Natural killer cell treated with Interleukin-12 subunit alpha and Interleukin-12 subunit beta and Interleukin-15 and Interleukin-18, amount 100 ng/mL, for 72 hours (primary cell): Measurements from ENCODE around the gene AGRN. TPM values are rescaled to one million over a fixed set of nuclear protein-coding genes. Genes with fewer than 3 reads are reported as not detected.
"Not testable (repeated sequence)": the region's sequence is repeated elsewhere in the genome, so short reads cannot be mapped to it uniquely, and the experiment has no call there.

Experiments
- ATAC-seq, 2 donors: fragments of 150-1000 bp; cut with Tn5 transposase in 1 of 2; sonication (Bioruptor Pico), chemical (Tn5 transposase) in 1 of 2; 2 replicates each; pipeline ENCODE4 v1.10.0; 2021
- DNase-seq: peaks from one replicate; pipeline ENCODE4 v3.0.0; 2022; ENCODE audit warnings: low spot score
- H3K27ac Mint-ChIP-seq, 2 donors: 1 replicate in 1 of 2; 2 replicates in 1 of 2; pipeline ENCODE4 v1.8.0; 2022; ENCODE audit warnings: mixed read lengths in 2 of 2, mild to moderate bottlenecking in 1 of 2, moderate library complexity in 1 of 2
- H3K27me3 Mint-ChIP-seq, 2 donors: 1 replicate in 1 of 2; 2 replicates in 1 of 2; pipeline ENCODE4 v1.8.0; 2022; ENCODE audit warnings: mixed read lengths in 2 of 2
- H3K36me3 Mint-ChIP-seq: one replicate; pipeline ENCODE4 v1.8.0; 2022; ENCODE audit warnings: mixed read lengths
- H3K4me1 Mint-ChIP-seq, 2 donors: 1 replicate in 1 of 2; 2 replicates in 1 of 2; pipeline ENCODE4 v1.8.0; 2022; ENCODE audit warnings: low read depth in 2 of 2, mixed read lengths in 2 of 2, mild to moderate bottlenecking in 1 of 2
- H3K4me3 Mint-ChIP-seq: one replicate; pipeline ENCODE4 v1.8.0; 2022; ENCODE audit warnings: mixed read lengths
- H3K9me3 Mint-ChIP-seq: 2 replicates; pipeline ENCODE4 v1.8.0; 2022; ENCODE audit warnings: mixed read lengths
- total RNA-seq, 2 donors: library from RNA; stranded (reverse); gene quantifications; one replicate each; pipeline ENCODE4 v1.2.3, GENCODE V29; 2022

AGRN gene
- total RNA-seq, 2 donors from 2014 or later = 9.3 to 9.4 TPM

DNA sequence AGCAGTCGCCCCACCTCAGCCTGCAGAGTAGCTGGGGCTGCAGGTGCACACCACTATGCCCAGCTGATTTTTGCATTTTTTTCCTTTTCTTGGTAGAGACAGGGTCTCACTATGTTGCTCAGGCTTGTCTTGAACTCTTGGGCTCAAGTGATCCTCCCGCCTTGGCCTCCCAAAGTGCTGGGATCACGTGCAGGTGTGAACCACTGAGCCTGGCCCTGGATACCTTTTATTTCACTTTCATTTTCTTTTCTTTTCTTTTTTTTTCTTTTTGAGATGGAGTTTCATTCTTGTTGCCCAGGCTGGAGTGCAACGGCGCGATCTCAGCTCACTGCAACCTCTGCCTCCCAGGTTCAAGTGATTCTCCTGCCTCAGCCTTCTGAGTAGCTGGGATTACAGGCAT lies 28.6 kb upstream of the AGRN start:
- ATAC-seq, DNase-seq, H3K36me3 Mint-ChIP-seq, H3K9me3 Mint-ChIP-seq, H3K4me3 Mint-ChIP-seq: not testable (repeated sequence)
- Mint-ChIP-seq H3K27ac (peak overlapping the region in 1 of 2 donors; percentile 22), H3K27me3 (peaks cover 23 to 48% of the 10 kb centered on the region in 2 donors), H3K4me1 (peaks cover 11 to 14% of the 10 kb centered on the region in 2 donors)

DNA sequence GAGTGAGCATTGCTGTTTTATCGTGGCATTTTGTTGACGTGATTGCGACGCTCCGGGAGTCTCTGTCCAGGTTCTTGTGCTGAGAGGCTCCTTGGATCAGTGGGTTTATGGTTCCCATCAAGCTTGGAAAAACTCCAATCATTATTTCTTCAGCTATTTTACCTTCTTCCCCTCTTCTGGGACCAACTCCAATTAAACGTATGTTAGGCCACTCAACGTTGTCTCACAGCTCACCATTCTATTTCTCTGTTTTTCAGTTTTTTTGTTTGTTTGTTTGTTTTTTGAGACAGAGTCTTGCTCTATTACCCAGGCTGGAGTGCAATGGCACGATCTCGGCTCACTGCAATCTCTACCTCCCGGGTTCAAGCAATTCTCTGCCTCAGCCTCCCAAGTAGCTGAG lies 28.0 kb upstream of the AGRN start:
- peaks cover 23 to 45% of the 10 kb centered on the region in 2 donors for H3K27me3 Mint-ChIP-seq
- ATAC-seq (no peak), DNase-seq (no peak)
- H3K27ac Mint-ChIP-seq = no peak overlapping the region
- peaks cover 5% of the 10 kb centered on the region for H3K36me3 Mint-ChIP-seq
- peaks cover 3% of the 10 kb centered on the region for H3K9me3 Mint-ChIP-seq
- peaks cover 11 to 14% of the 10 kb centered on the region in 2 donors for H3K4me1 Mint-ChIP-seq
- H3K4me3 Mint-ChIP-seq = no peak overlapping the region

DNA sequence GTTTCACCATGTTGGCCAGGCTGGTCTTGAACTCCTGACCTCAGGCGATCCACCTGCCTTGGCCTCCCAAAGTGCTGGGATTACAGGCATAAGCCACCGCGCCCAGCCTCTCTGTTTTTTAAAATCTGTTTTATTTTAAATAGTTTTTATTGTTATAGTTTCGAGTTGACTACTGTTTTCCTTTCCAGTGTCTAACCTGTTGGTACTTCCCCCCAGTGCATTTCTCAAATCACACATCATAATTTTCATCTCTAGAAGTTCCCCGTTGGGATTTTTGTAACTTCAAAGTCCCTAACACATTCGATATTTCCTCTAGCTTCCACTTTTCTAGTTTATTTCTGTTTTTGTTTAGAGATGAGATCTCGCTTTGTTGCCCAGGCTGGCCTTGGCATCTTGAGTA lies 27.6 kb upstream of the AGRN start:
- H3K4me3 Mint-ChIP-seq = peak overlapping the region; percentile 33
- peak in 1 of 2 donors; percentile 43 for ATAC-seq

DNA sequence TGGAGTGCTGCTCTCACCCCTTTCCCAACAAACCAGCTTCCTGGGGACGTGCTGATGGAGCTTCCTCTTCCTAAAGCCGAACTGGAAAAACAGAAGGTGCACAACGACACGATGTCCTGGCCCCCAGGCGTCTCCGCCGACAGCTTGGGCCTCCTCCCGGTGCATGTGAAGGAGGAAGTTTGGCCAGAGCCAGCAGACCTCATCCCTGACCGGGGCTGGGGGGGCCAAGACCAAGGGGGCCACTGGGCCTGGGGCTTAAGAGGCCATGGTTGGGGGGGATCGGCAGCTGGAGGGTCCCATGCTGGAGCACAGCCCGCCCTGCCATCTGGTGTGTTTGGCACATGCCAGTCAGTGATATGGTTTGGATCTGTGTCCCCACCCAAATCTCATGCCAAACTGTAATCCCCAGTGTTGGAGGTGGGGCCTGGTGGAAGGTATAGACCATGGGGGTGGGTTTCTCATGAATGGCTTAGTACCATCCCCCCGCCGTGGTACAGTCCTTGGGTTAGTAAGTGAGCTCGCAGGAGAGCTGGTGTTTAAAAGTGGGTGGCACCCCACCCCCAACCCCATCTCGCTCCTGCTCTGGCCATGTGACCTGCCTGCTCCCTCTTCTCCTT lies 26.4 kb upstream of the AGRN start:
- H3K27me3 Mint-ChIP-seq = peaks cover 25 to 42% of the 10 kb centered on the region in 2 donors
- H3K27ac Mint-ChIP-seq = no peak overlapping the region
- peaks cover 11 to 14% of the 10 kb centered on the region in 2 donors for H3K4me1 Mint-ChIP-seq
- peaks cover 3% of the 10 kb centered on the region for H3K9me3 Mint-ChIP-seq
- no peak overlapping the region for H3K4me3 Mint-ChIP-seq
- peaks cover 5% of the 10 kb centered on the region for H3K36me3 Mint-ChIP-seq
- DNase-seq (peak; percentile 54), ATAC-seq (no peak)

More for the DNA sequence above, 27.6 kb upstream of the AGRN start:
- H3K27me3 Mint-ChIP-seq = peaks cover 25 to 45% of the 10 kb centered on the region in 2 donors
- DNase-seq = no peak
- peaks cover 11 to 14% of the 10 kb centered on the region in 2 donors for H3K4me1 Mint-ChIP-seq
- H3K9me3 Mint-ChIP-seq = peaks cover 3% of the 10 kb centered on the region
- H3K27ac Mint-ChIP-seq = peak overlapping the region in 1 of 2 donors; percentile 40
- H3K36me3 Mint-ChIP-seq = peaks cover 5% of the 10 kb centered on the region

DNA sequence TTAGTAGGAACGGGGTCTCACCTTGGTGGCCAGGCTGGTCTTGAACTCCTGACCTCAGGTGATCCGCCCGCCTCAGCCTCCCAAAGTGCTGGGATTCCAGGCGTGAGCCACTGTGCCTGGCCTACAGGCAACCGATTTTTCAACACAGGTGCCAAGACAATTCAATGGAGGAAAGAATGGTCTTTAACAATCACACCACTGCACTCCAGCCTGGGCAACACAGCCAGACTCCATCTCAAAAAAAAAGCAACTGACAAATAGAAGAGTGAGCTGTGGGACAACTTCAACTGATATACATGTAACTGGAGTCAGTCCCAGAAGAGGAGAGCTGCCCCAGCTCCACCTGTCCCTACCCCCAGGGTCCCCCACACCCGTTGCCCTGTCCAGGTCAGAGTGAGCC lies 25.4 kb upstream of the AGRN start:
- H3K27ac Mint-ChIP-seq = peak overlapping the region in 1 of 2 donors; percentile 40

DNA sequence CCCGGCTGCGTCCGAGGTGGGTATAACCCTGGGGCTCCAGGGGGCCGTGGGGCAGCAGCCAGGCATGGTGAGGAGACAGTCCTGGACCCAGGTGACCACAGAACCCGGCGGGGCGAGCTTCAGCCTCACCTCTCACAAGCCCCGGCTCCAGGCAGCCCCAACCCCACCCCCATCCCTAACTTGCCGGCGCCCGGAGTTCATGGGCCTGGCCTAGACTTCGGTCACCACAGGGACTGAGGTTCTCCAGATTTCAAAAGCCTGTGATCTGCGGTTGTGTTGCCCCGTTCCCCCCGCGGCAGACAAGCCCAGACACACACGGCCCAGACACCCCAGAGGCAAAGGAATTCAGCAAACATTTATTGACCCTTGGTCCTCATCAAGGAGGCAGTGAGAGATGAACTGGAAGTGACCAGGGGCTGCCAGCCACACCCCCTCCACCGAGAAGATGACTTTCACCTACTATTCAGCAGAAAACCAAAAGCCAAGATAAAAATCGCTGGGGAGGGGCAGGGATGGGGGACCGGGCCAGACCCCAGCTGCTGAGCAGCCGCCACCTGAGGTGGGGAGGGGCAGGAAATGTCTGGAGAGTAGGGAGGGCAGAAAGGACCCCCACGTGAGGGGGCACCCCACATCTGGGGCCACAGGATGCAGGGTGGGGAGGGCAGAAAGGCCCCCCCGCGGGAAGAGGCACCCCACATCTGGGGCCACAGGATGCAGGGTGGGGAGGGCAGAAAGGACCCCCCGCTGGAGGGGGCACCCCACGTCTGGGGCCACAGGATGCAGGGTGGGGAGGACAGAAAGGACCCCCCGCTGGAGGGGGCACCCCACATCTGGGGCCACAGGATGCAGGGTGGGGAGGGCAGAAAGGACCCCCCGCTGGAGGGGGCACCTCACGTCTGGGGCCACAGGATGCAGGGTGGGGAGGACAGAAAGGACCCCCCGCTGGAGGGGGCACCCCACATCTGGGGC lies 24.0 kb upstream of the AGRN start:
- ATAC-seq (no peak), DNase-seq (peak; percentile 58)
- Mint-ChIP-seq H3K36me3 (peaks cover 5% of the 10 kb centered on the region), H3K4me1 (peaks cover 14% of the 10 kb centered on the region in 2 donors), H3K9me3 (peaks cover 3% of the 10 kb centered on the region), H3K27me3 (peaks cover 17 to 29% of the 10 kb centered on the region in 2 donors), H3K27ac (no peak overlapping the region), H3K4me3 (no peak overlapping the region)

More for the DNA sequence above, 25.4 kb upstream of the AGRN start:
- H3K4me3 Mint-ChIP-seq, ATAC-seq, H3K9me3 Mint-ChIP-seq, H3K36me3 Mint-ChIP-seq: not testable (repeated sequence)
- Mint-ChIP-seq H3K27me3 (peaks cover 17 to 32% of the 10 kb centered on the region in 2 donors), H3K4me1 (peaks cover 11 to 14% of the 10 kb centered on the region in 2 donors)
- DNase-seq = peak; percentile 28

DNA sequence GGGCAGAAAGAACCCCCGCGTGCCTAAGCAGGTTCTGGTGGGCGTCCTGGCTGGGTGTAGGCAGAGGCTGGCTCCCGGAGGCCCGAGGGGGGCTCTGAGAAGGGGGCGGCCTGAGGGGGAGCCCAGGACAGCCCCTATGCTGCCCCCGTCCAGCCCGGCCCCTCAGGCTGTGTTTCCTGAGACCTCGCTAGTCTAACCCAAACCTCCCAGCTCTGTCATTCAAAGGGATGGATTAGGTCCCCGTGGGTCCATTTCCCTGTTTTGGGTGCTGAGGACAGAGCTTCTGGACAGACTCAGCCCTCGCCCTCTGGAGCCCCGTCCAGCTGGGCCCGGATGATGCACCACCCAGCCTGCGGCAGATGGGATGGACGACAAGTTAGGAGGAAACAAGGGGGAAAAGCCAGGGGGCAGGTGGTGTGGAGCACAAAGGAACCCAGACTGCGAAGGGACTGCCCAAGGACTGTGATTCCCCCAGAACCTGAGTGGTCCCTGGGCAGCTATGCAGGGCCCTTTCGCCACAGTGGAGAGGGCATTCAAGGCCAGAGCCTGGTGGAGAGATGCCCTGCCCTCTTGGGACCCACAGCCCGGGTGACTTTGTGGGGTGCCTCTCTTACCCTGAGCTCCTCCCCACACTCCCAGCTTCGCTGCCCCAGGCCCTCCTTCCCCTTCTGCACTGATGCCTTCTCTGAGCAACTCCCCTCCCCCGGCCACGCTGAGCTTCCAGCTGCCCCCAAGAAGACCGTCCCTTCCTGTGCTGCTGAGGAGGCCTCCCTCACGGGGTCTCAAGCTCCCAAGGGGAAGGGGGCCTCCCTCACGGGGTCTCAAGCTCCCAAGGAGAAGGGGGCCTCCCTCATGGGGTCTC lies 22.8 kb upstream of the AGRN start:
- no peak overlapping the region for H3K27ac Mint-ChIP-seq
- peaks cover 9 to 12% of the 10 kb centered on the region in 2 donors for H3K4me1 Mint-ChIP-seq
- peaks cover 14 to 24% of the 10 kb centered on the region in 2 donors for H3K27me3 Mint-ChIP-seq
- H3K36me3 Mint-ChIP-seq = peaks cover 5% of the 10 kb centered on the region
- peak; percentile 62 for DNase-seq
- no peak overlapping the region for H3K4me3 Mint-ChIP-seq
- ATAC-seq = no peak
- no peaks in the 10 kb centered on the region for H3K9me3 Mint-ChIP-seq

DNA sequence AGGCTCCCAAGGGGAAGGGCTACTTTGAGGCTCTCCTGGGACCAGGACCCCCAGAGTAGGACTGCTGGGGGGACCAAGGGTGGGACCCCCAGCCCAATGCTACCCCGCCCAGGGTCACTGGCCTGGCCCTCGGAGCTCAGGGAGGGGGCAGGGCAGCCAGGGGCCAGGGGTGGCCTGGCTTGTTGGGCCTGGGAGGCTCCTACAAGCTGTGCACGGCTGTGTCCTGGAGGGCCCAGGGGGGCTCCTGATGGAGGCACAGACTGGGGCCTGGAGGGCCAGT lies 22.3 kb upstream of the AGRN start:
- ATAC-seq = no peak
- Mint-ChIP-seq H3K27me3 (peaks cover 11 to 18% of the 10 kb centered on the region in 2 donors), H3K36me3 (peaks cover under 1% of the 10 kb centered on the region), H3K4me1 (peaks cover 3 to 9% of the 10 kb centered on the region in 2 donors), H3K9me3 (no peaks in the 10 kb centered on the region), H3K27ac (no peak overlapping the region), H3K4me3 (no peak overlapping the region)
- peak; percentile 56 for DNase-seq

DNA sequence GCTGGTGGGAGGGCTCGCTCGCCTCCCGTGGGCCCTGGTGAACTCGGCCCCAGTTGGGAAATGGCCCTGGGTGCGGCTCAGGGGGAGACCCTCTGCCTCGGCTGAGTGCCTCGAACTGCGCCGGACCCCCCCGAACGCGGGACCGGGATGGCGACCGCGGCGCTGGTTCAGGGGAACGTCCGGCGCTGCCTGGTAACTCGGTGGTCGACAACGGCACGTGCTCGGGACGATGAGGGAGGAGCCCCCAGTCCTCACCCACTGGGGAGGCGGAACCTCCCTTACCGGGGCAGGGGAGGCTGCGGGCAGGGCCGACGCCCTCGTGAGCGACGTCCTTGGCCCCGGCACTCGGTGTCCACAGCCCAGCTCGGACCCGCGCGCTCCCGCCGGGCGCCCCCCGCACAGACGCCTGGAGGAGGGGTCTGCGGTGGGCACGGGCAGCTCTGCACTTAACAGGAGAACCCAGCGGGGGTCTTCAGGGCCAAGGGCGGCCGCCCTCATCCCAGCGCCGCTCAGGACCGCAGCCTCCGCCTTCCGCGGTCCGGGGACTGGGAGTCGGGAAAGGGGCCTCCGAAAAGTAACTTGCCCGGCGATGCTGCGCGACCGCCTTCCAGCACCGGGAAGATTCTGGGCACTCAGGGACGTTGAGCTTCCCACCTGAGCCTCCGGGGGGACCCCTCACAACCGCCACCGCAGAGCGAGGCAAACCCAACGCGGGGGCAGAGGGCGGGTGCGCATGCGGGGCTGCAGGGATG lies 21.8 kb upstream of the AGRN start:
- DNase-seq (peak; percentile 55), ATAC-seq (no peak)
- H3K27ac Mint-ChIP-seq = no peak overlapping the region
- peaks cover 10 to 15% of the 10 kb centered on the region in 2 donors for H3K27me3 Mint-ChIP-seq
- H3K9me3 Mint-ChIP-seq = no peaks in the 10 kb centered on the region
- no peaks in the 10 kb centered on the region for H3K36me3 Mint-ChIP-seq
- peaks cover 0 to 7% of the 10 kb centered on the region in 2 donors for H3K4me1 Mint-ChIP-seq
- H3K4me3 Mint-ChIP-seq = no peak overlapping the region

DNA sequence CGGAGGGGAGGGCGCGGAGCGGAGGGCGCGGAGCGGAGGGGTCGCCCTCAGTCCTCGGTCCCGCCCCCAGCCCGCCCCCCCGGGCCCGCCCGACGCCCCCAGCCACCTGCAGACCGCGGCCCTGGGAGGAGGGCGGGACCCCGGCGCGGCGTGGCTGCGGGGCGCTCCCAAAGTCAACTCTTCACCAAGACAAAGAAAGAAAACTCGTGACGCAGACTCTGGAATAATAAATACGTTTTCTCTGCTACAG lies 21.2 kb upstream of the AGRN start:
- no peaks in the 10 kb centered on the region for H3K9me3 Mint-ChIP-seq
- H3K4me3 Mint-ChIP-seq = no peak overlapping the region
- H3K27me3 Mint-ChIP-seq = peaks cover 10 to 15% of the 10 kb centered on the region in 2 donors
- DNase-seq (no peak), ATAC-seq (no peak)
- no peaks in the 10 kb centered on the region for H3K36me3 Mint-ChIP-seq
- H3K27ac Mint-ChIP-seq = no peak overlapping the region
- H3K4me1 Mint-ChIP-seq = peaks cover 0 to 7% of the 10 kb centered on the region in 2 donors

DNA sequence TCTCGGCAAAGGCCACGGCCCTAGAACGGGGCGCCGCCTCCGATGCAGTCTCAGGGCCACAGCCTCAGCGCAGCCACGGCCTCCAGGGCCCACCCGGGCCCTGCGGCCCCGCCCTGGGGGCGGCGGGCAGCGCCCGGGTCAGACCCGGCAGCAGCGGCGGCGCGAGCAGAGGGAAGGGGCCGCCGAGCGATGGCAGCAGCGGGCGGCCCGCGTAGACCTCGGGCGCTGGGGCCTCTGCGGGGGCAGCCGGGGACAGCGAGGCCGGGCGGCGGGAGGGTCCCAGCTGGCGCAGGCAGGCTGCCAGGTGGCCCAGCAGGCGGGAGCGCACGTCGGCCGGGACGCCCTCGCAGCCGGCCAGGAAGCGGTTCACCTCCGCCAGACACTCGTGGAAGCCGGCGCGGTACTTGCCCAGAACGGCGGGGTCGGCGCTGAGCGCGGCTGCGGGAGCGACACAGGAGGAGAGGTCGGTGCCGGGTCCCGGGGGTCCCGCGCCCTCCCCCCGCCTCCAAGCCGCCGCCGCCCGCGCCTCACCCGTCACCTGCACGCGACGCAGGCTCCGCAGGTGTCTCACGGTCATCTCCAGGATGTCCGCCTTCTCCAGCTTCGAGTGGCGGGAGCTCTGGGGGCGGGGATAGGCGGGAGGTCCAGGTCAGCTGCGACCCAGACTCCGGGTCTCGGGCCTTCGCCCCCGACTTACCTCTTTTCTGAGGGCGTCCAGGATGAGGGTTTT lies 20.8 kb upstream of the AGRN start:
- Mint-ChIP-seq H3K36me3 (no peaks in the 10 kb centered on the region), H3K4me3 (no peak overlapping the region), H3K27me3 (peaks cover 10 to 15% of the 10 kb centered on the region in 2 donors), H3K9me3 (no peaks in the 10 kb centered on the region), H3K27ac (no peak overlapping the region), H3K4me1 (peaks cover 0 to 7% of the 10 kb centered on the region in 2 donors)
- no peak for ATAC-seq
- DNase-seq = peak; percentile 60

DNA sequence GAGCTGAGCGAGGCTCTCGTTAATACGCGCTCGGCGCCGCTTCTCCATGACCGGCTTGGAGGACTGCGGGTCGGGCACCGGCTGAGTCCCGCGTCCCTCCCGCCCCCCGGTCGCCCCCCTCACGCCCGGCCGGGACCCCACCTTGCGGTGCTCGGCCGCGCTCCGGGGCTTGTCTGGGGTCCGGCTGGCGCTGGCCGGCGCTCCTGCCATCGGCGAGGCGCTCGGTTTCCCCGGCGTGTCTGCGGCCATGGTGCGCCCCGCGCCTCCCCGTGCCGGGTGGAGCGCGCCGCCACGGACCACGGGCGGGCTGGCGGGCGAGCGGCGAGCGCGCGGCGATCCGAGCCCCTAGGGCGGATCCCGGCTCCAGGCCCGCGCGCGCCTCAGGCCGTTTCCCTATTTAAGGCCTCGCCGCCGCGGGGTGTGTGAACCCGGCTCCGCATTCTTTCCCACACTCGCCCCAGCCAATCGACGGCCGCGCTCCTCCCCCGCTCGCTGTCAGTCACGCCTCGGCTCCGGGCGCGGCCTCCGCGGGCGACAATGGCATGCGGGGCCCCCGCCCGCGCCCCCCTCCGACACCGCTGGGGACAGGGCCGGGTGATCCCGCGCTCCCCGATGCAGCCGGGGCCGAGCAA lies 20.1 kb upstream of the AGRN start, which contains the start of gene HES4:
TSS of gene HES4 (minus strand) at position 373 of the 632 bp plus-strand sequence. CDS start at position 249, 124 bp downstream.
- H3K4me1 Mint-ChIP-seq = peaks cover 4 to 11% of the 10 kb centered on the region in 2 donors
- H3K27ac Mint-ChIP-seq = no peak within 1 kb of the TSS
- no peaks in the 10 kb centered on the region for H3K36me3 Mint-ChIP-seq

More for the DNA sequence above, 20.1 kb upstream of the AGRN start, which contains the start of gene HES4:
- DNase-seq (peak; percentile 61), ATAC-seq (peak; percentile 56 to 75)
- H3K4me3 Mint-ChIP-seq = peak within 1 kb of the TSS; percentile 58
- peaks cover 11 to 17% of the 10 kb centered on the region in 2 donors for H3K27me3 Mint-ChIP-seq
- H3K9me3 Mint-ChIP-seq = no peaks in the 10 kb centered on the region
